Measurements from ENCODE around the gene PLD4.

GRCh38 chr14:104882991-104883660 is 41.6 kb upstream of the PLD4 start:
- TF ChIP-seq ATF2 (CRISPR knock-in tag; IDR thresholded peaks at IDR 0.05; ENCODE audit: borderline replicate concordance, low read depth): no peak
- TF ChIP-seq MAX (CRISPR knock-in tag; IDR thresholded peaks at IDR 0.05): no peak
- TF ChIP-seq CTCF (IDR thresholded peaks at IDR 0.05): no peak
- TF ChIP-seq AFF4 (CRISPR knock-in tag; IDR thresholded peaks at IDR 0.05; ENCODE audit: borderline replicate concordance): no peak
- TF ChIP-seq ZMAT4 (CRISPR knock-in tag; IDR thresholded peaks at IDR 0.05): no peak
- TF ChIP-seq TCF7 (CRISPR knock-in tag; IDR thresholded peaks at IDR 0.05; ENCODE audit: low read depth): no peak
- TF ChIP-seq JUN (CRISPR knock-in tag; IDR thresholded peaks at IDR 0.05): no peak
- no peak for TF ChIP-seq NR3C1 (CRISPR knock-in tag; conservative IDR thresholded peaks at IDR 0.05; ENCODE audit: low read depth)

All from WTC11 (cell line).